Ovary (tissue), 9 donors: Measurements from ENCODE around the gene CCL26. TPM values are rescaled to one million over a fixed set of nuclear protein-coding genes. Genes with fewer than 3 reads are reported as not detected.

ENCODE experiments used
- DNase-seq, 5 donors: peaks; one replicate each; pipeline ENCODE4 v3.0.0-alpha.2; 2019 to 2020
- H3K27ac ChIP-seq, 2 donors: fragments of 200-600 bp; one replicate each; pipeline versions ENCODE4 v1.5.1 to v1.8.0; 2019 to 2022
- H3K27me3 ChIP-seq: fragments of 200-600 bp; one replicate; pipeline ENCODE4 v1.8.0; 2022
- H3K36me3 ChIP-seq: fragments of 200-600 bp; sonication (generic); one replicate; pipeline ENCODE4 v1.5.1; 2019
- H3K4me1 ChIP-seq: one replicate; pipeline ENCODE4 v1.8.1; 2013; ENCODE audit warnings: mild to moderate bottlenecking, moderate library complexity; ENCODE audit not compliant: insufficient read depth
- H3K4me3 ChIP-seq: fragments of 200-600 bp; sonication (generic); one replicate; pipeline ENCODE4 v1.5.1; 2017
- H3K9me3 ChIP-seq, 2 donors: fragments of 200-600 bp in 1 of 2; sonication (generic) in 1 of 2; one replicate each; pipeline versions ENCODE4 v1.5.1 to v1.8.1; 2013 to 2019; ENCODE audit warnings: mild to moderate bottlenecking in 1 of 2, moderate library complexity in 1 of 2
- CTCF ChIP-seq, 3 donors: fragments of 450-650 bp in 2 of 3; fragments of 200-600 bp in 1 of 3; IDR thresholded peaks; one replicate each; pipeline versions ENCODE4 v1.5.1 to v1.8.0; 2016 to 2022; ENCODE audit warnings: antibody characterized with exemption in 3 of 3, mild to moderate bottlenecking in 1 of 3
- EP300 ChIP-seq: sonication (generic); formaldehyde crosslinking; IDR thresholded peaks from one replicate; pipeline ENCODE4 v1.6.1; 2017; ENCODE audit warnings: antibody characterized with exemption
- POLR2A ChIP-seq: fragments of 450-650 bp; IDR thresholded peaks from one replicate; pipeline ENCODE4 v1.6.1; 2017; ENCODE audit warnings: antibody characterized with exemption, mild to moderate bottlenecking, moderate library complexity
- WGBS, 3 donors: extraction: QIAGEN DNeasy Blood & Tissue Kit in 1 of 3; methylation state at CpG; one replicate each; pipeline versions ENCODE4 v1.1.5 to v1.1.7; 2013 to 2017; 5-methylcytosine and 5-hydroxymethylcytosine counted together
- intact Hi-C, 4 donors: fragments of 100-400 bp; cut with DNase I; formaldehyde crosslinking; loops; one replicate each; pipeline versions ENCODE4 v1.11.0 to v1.15.1; 2022 to 2023
- polyA plus RNA-seq, 2 donors: library from polyadenylated mRNA; stranded (reverse); fragments of 200-250 nt in 1 of 2; fragments of 350-450 nt in 1 of 2; fragmentation: Illumina TruSeq in 1 of 2; extraction: RNeasy Lipid Tissue Mini Kit (QIAGEN cat#74804) in 1 of 2; gene quantifications; one replicate each; pipeline ENCODE4 v1.2.3, GENCODE V29; 2013 to 2014
- total RNA-seq, 7 donors: library from RNA; depleted of rRNA in 2 of 7; stranded (reverse); fragments of >200 nt in 2 of 7; fragmentation: NEBNext Ultra II Directional in 3 of 7; extraction: Animal tissue kit (Norgen Biotek cat#: 25700) in 3 of 7; gene quantifications; one replicate each; pipeline versions ENCODE4 v1.1.0 to v1.2.4, GENCODE V29; 2016 to 2023
- donor health status: DM: no; HTN: no; CAD: no; lungs with moderate emphysema.
- donor health status: DM: no; HTN: no; CAD: no.
- donor health status: Bipolar disorder and iron deficiency.
- donor health status: DM: yes; HTN: yes; CAD: no.
- donor health status: DM: no; HTN: no; CAD: no.
- donor health status: DM: yes; HTN: yes; CAD: no.

CCL26 gene
- total and polyA plus RNA-seq, 9 donors = 2.6 to 43.0 (median 9.5) TPM

- H3K36me3 ChIP-seq = no peaks in the 10 kb centered on the region
- H3K27me3 ChIP-seq = no peaks in the 10 kb centered on the region
- intact Hi-C loops = no loop called here
- no peak for DNase-seq
- no peak overlapping the region for H3K27ac ChIP-seq
- H3K4me1 ChIP-seq = no peaks in the 10 kb centered on the region
- 83 to 96% (median 91%) methylated on average over 9 of the region's 9 CpGs for WGBS, 3 donors
- H3K9me3 ChIP-seq = no peaks in the 10 kb centered on the region
- TF ChIP-seq EP300 (no peak), POLR2A (no peak), CTCF (IDR thresholded peaks at IDR 0.05) (no peak)
- H3K4me3 ChIP-seq = no peak overlapping the region
Observed at GRCh38 chr7:75807452-75807851, 35.4 kb upstream of the CCL26 start.

GRCh38 chr7:75806560-75807307 lies 34.7 kb upstream of the CCL26 start:
- DNase-seq = no peak
- Histone ChIP-seq H3K27ac (no peak overlapping the region), H3K9me3 (no peaks in the 10 kb centered on the region), H3K4me3 (no peak overlapping the region), H3K4me1 (no peaks in the 10 kb centered on the region), H3K27me3 (no peaks in the 10 kb centered on the region), H3K36me3 (no peaks in the 10 kb centered on the region)
- WGBS, 3 donors = 94 to 95% (median 94%) methylated on average over 4 of the region's 4 CpGs
- intact Hi-C loops = no loop called here
- no peak for TF ChIP-seq EP300
- no peak for TF ChIP-seq CTCF (IDR thresholded peaks at IDR 0.05)
- TF ChIP-seq POLR2A = no peak

- Histone ChIP-seq H3K27ac (no peak overlapping the region), H3K4me3 (no peak overlapping the region), H3K36me3 (no peaks in the 10 kb centered on the region), H3K27me3 (no peaks in the 10 kb centered on the region), H3K4me1 (no peaks in the 10 kb centered on the region), H3K9me3 (no peaks in the 10 kb centered on the region)
- intact Hi-C loops = no loop called here
- DNase-seq = no peak
- WGBS, 3 donors = 64 to 72% (median 72%) methylated on average over 5 of the region's 5 CpGs
- TF ChIP-seq EP300 = no peak
- TF ChIP-seq POLR2A = no peak
- TF ChIP-seq CTCF (IDR thresholded peaks at IDR 0.05) = no peak
Observed at GRCh38 chr7:75804705-75805104, 32.7 kb upstream of the CCL26 start.

GRCh38 chr7:75804004-75804403 lies 32.0 kb upstream of the CCL26 start:
- H3K4me3 ChIP-seq = no peak overlapping the region
- no peaks in the 10 kb centered on the region for H3K36me3 ChIP-seq
- H3K27me3 ChIP-seq = no peaks in the 10 kb centered on the region
- intact Hi-C loops = no loop called here
- WGBS, 3 donors = 86 to 91% (median 87%) methylated on average over 2 of the region's 2 CpGs
- DNase-seq = no peak
- H3K9me3 ChIP-seq = no peaks in the 10 kb centered on the region
- no peak for TF ChIP-seq CTCF (IDR thresholded peaks at IDR 0.05)
- no peaks in the 10 kb centered on the region for H3K4me1 ChIP-seq
- no peak overlapping the region for H3K27ac ChIP-seq
